Small intestine (tissue), 7 donors: ENCODE measurements around the gene SRRM4. TPM values are rescaled to one million over a fixed set of nuclear protein-coding genes. Genes with fewer than 3 reads are reported as not detected.
"Not testable (repeated sequence)": the region's sequence is repeated elsewhere in the genome, so short reads cannot be mapped to it uniquely, and the experiment has no call there.

Experiments
- DNase-seq, 2 donors: peaks; one replicate each; pipeline versions ENCODE4 v3.0.0 to v3.0.0-alpha.2; 2013
- FAIRE-seq: peaks from 2 replicates; lab custom pipeline; 2012; peaks lifted over from hg19 to GRCh38; lab: Jason Lieb, UNC
- H3K27ac ChIP-seq, 3 donors: one replicate each; pipeline ENCODE4 v1.5.1; 2013; ENCODE audit warnings: low read length in 2 of 3, mild to moderate bottlenecking in 2 of 3, control low read depth in 1 of 3, inconsistent platforms in 1 of 3, low read depth in 1 of 3, moderate library complexity in 1 of 3
- H3K27me3 ChIP-seq, 3 donors: one replicate each; pipeline ENCODE4 v1.6.1; 2013; ENCODE audit warnings: low read length in 3 of 3, inconsistent platforms in 1 of 3; ENCODE audit not compliant: control insufficient read depth in 3 of 3, insufficient read depth in 3 of 3
- H3K36me3 ChIP-seq, 3 donors: one replicate each; pipeline ENCODE4 v1.6.1; 2013; ENCODE audit warnings: low read length in 3 of 3, inconsistent platforms in 1 of 3, low read depth in 1 of 3, mild to moderate bottlenecking in 1 of 3, moderate library complexity in 1 of 3; ENCODE audit not compliant: control insufficient read depth in 3 of 3, insufficient read depth in 2 of 3
- H3K4me1 ChIP-seq, 3 donors: one replicate each; pipeline ENCODE4 v1.6.1; 2013; ENCODE audit warnings: low read length in 2 of 3, inconsistent platforms in 1 of 3, low read depth in 1 of 3, mild to moderate bottlenecking in 1 of 3, moderate library complexity in 1 of 3; ENCODE audit not compliant: control insufficient read depth in 3 of 3, insufficient read depth in 2 of 3
- H3K4me3 ChIP-seq, 3 donors: one replicate each; pipeline ENCODE4 v1.5.1; 2013; ENCODE audit warnings: low read length in 3 of 3, control low read depth in 1 of 3, inconsistent platforms in 1 of 3, low read depth in 1 of 3, mild to moderate bottlenecking in 1 of 3, moderate library complexity in 1 of 3
- H3K9me3 ChIP-seq, 2 donors: one replicate each; pipeline ENCODE4 v1.6.1; 2013; ENCODE audit warnings: low read depth in 1 of 2, low read length in 1 of 2; ENCODE audit not compliant: control insufficient read depth in 2 of 2, insufficient read depth in 1 of 2
- WGBS, 3 donors: extraction: QIAGEN DNeasy Blood & Tissue Kit; methylation state at CpG; one replicate each; pipeline ENCODE4 v1.1.7; 2013; 5-methylcytosine and 5-hydroxymethylcytosine counted together
- polyA plus RNA-seq, 4 donors: library from polyadenylated mRNA; stranded (reverse) in 3 of 4; unstranded in 1 of 4; fragments of 200-250 nt in 3 of 4; fragments of 120-200 nt in 1 of 4; gene quantifications; one replicate each; pipeline versions ENCODE4 v1.2.1 to v1.2.3, GENCODE V29; 2013
- donor health status: healthy with polysubstance abuse.
- donor health status: control.
- donor health status: control.
- donor health status: Bipolar disorder and iron deficiency.
- donor health status: healthy.

Gene SRRM4
- polyA plus RNA-seq, 4 donors: 0.15 to 0.21 TPM; not detected in 2

- no peak overlapping the region for H3K4me3 ChIP-seq
- DNase-seq: no peak
- H3K27ac ChIP-seq: no peak overlapping the region
- no peaks in the 10 kb centered on the region for H3K9me3 ChIP-seq
- WGBS, 3 donors: 44 to 48% (median 46%) methylated on average over 2 of the region's 2 CpGs
- H3K27me3 ChIP-seq: no peaks in the 10 kb centered on the region
- H3K4me1 ChIP-seq: no peaks in the 10 kb centered on the region
- H3K36me3 ChIP-seq: no peaks in the 10 kb centered on the region
- no peak for FAIRE-seq
Observed at GRCh38 chr12:119016715-119017114, 35.4 kb downstream of the SRRM4 start.

GRCh38 chr12:119019166-119019565 is 37.8 kb downstream of the SRRM4 start:
- no peaks in the 10 kb centered on the region for H3K36me3 ChIP-seq
- no peaks in the 10 kb centered on the region for H3K27me3 ChIP-seq
- no peaks in the 10 kb centered on the region for H3K4me1 ChIP-seq
- DNase-seq (no peak), FAIRE-seq (no peak)
- no peak overlapping the region for H3K27ac ChIP-seq
- no peaks in the 10 kb centered on the region for H3K9me3 ChIP-seq
- WGBS, 3 donors: 10 to 21% (median 17%) methylated on average over 3 of the region's 3 CpGs
- H3K4me3 ChIP-seq: no peak overlapping the region

- FAIRE-seq: no peak
Observed at GRCh38 chr12:119020406-119021360, 39.3 kb downstream of the SRRM4 start.

GRCh38 chr12:119024356-119024755 is 43.0 kb downstream of the SRRM4 start:
- FAIRE-seq (no peak), DNase-seq (no peak)
- Histone ChIP-seq H3K36me3 (no peaks in the 10 kb centered on the region), H3K4me1 (no peaks in the 10 kb centered on the region), H3K4me3 (no peak overlapping the region), H3K9me3 (no peaks in the 10 kb centered on the region), H3K27me3 (no peaks in the 10 kb centered on the region), H3K27ac (no peak overlapping the region)
- 28 to 37% (median 31%) methylated on average over 3 of the region's 3 CpGs for WGBS, 3 donors

More at GRCh38 chr12:119020406-119021360, 39.3 kb downstream of the SRRM4 start:
- H3K27me3 ChIP-seq: no peaks in the 10 kb centered on the region
- no peaks in the 10 kb centered on the region for H3K36me3 ChIP-seq
- 15 to 18% (median 17%) methylated on average over 21 of the region's 21 CpGs for WGBS, 3 donors
- no peaks in the 10 kb centered on the region for H3K4me1 ChIP-seq
- peak; percentile 3 to 17 for DNase-seq
- H3K4me3 ChIP-seq: no peak overlapping the region
- no peaks in the 10 kb centered on the region for H3K9me3 ChIP-seq
- no peak overlapping the region for H3K27ac ChIP-seq

- WGBS, 3 donors: 77 to 94% (median 87%) methylated on average over 3 of the region's 3 CpGs
- no peak for FAIRE-seq
Observed at GRCh38 chr12:119025786-119026185, 44.4 kb downstream of the SRRM4 start.

GRCh38 chr12:119033332-119033731 is 52.0 kb downstream of the SRRM4 start:
- not testable (repeated sequence) for H3K27ac ChIP-seq, H3K4me1 ChIP-seq, DNase-seq, H3K4me3 ChIP-seq, H3K9me3 ChIP-seq, FAIRE-seq, H3K36me3 ChIP-seq, H3K27me3 ChIP-seq
- 85 to 90% (median 88%) methylated on average over 14 of the region's 14 CpGs for WGBS, 3 donors

More at GRCh38 chr12:119025786-119026185, 44.4 kb downstream of the SRRM4 start:
- Histone ChIP-seq H3K27ac (no peak overlapping the region), H3K4me1 (no peaks in the 10 kb centered on the region), H3K4me3 (no peak overlapping the region), H3K27me3 (no peaks in the 10 kb centered on the region), H3K36me3 (no peaks in the 10 kb centered on the region), H3K9me3 (no peaks in the 10 kb centered on the region)
- no peak for DNase-seq

GRCh38 chr12:119036878-119037825 is 55.8 kb downstream of the SRRM4 start:
- Histone ChIP-seq H3K9me3 (no peaks in the 10 kb centered on the region), H3K27ac (no peak overlapping the region), H3K4me3 (no peak overlapping the region), H3K4me1 (no peaks in the 10 kb centered on the region), H3K27me3 (no peaks in the 10 kb centered on the region), H3K36me3 (no peaks in the 10 kb centered on the region)
- DNase-seq: peak; percentile 19 to 27
- 48 to 51% (median 50%) methylated on average over 17 of the region's 17 CpGs for WGBS, 3 donors
- no peak for FAIRE-seq

- no peak overlapping the region for H3K4me3 ChIP-seq
- H3K27me3 ChIP-seq: peaks cover 0 to 2% (median 0%) of the 10 kb centered on the region in 3 donors
- 80 to 94% (median 84%) methylated on average over 6 of the region's 6 CpGs for WGBS, 3 donors
- no peaks in the 10 kb centered on the region for H3K9me3 ChIP-seq
- no peak for DNase-seq
- no peaks in the 10 kb centered on the region for H3K4me1 ChIP-seq
- no peak for FAIRE-seq
- no peaks in the 10 kb centered on the region for H3K36me3 ChIP-seq
- H3K27ac ChIP-seq: no peak overlapping the region
Observed at GRCh38 chr12:119044094-119044493, 62.8 kb downstream of the SRRM4 start.
